ENCODE data around the gene KLHL3.

The KLHL3 gene

GRCh38 chr5:137660349-137660817 is 75.5 kb downstream of the KLHL3 start:
- Histone ChIP-seq H3K9me3 (ENCODE audit: low read depth, low read length) (no peaks in the 10 kb centered on the region), H3K4me3 (no peak overlapping the region), H3K27ac (no peak overlapping the region), H3K9ac (ENCODE audit: insufficient read length) (no peak overlapping the region), H3K36me3 (ENCODE audit: insufficient read depth, low read length) (no peaks in the 10 kb centered on the region)
- TF ChIP-seq FOXP2 (optimal IDR thresholded peaks at IDR 0.05; ENCODE audit: control extremely low read depth, extremely low read length, insufficient read depth) (no peak), POLR2AphosphoS5 (IDR thresholded peaks at IDR 0.05; ENCODE audit: borderline replicate concordance, low read depth, low read length) (no peak)
- DNase-seq (ENCODE audit: low read depth, low spot score): no peak

DNA sequence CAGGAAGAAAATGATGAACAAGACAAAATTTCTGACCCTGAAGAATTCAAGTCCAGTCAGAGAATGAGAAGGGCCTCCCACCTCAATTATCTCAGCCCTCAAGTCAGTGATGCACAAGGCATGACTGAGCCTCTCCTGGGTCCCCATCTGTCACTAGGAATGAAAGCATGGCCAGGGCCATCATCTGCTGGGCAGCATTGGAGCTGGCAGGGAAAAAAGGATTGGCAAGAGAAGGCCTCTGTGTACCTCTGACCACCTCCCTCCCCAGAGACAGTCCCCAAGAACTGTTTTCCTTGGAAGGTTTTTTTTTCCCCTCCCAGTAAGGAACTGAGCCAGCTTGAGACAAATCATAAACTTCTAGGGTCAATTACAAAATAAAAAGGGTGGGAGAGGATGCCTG is 76.7 kb downstream of the KLHL3 start:
- TF ChIP-seq FOXP2 (optimal IDR thresholded peaks at IDR 0.05; ENCODE audit: control extremely low read depth, extremely low read length, insufficient read depth) (no peak), EZH2 (IDR thresholded peaks at IDR 0.05) (no peak), POLR2AphosphoS5 (IDR thresholded peaks at IDR 0.05; ENCODE audit: borderline replicate concordance, low read depth, low read length) (no peak)
- no peak for DNase-seq (ENCODE audit: low read depth, low spot score)
- Histone ChIP-seq H3K36me3 (ENCODE audit: insufficient read depth, low read length) (no peaks in the 10 kb centered on the region), H3K9ac (ENCODE audit: insufficient read length) (no peak overlapping the region), H3K27ac (no peak overlapping the region), H3K9me3 (ENCODE audit: low read depth, low read length) (no peaks in the 10 kb centered on the region), H3K4me3 (no peak overlapping the region)

DNA sequence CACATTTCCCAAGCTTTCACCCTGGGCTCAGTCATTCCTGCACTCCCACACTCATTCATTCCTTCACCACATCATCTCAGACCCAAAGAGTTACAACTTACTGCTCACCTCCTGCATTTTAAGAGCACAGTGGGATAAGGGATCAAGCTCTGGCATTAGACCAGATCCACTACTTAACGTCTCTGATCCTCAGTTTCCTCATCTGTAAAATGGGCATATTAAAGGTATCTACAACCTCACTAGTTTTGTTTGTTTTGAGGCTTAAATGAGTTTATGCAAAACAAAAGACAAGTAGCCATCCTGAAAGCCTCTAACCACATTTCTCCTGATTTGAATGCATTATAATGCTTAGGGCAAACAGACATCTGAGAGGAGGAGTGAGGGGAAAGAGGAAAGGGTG is 77.6 kb downstream of the KLHL3 start:
- Histone ChIP-seq H3K4me3 (no peak overlapping the region), H3K27ac (no peak overlapping the region), H3K9me3 (ENCODE audit: low read depth, low read length) (no peaks in the 10 kb centered on the region), H3K9ac (ENCODE audit: insufficient read length) (no peak overlapping the region), H3K36me3 (ENCODE audit: insufficient read depth, low read length) (no peaks in the 10 kb centered on the region)
- no peak for TF ChIP-seq FOXP2 (optimal IDR thresholded peaks at IDR 0.05; ENCODE audit: control extremely low read depth, extremely low read length, insufficient read depth)
- no peak for TF ChIP-seq POLR2AphosphoS5 (IDR thresholded peaks at IDR 0.05; ENCODE audit: borderline replicate concordance, low read depth, low read length)
- DNase-seq (ENCODE audit: low read depth, low spot score): no peak

- Histone ChIP-seq H3K4me3 (no peak overlapping the region), H3K36me3 (ENCODE audit: insufficient read depth, low read length) (no peaks in the 10 kb centered on the region), H3K9me3 (ENCODE audit: low read depth, low read length) (no peaks in the 10 kb centered on the region), H3K9ac (ENCODE audit: insufficient read length) (no peak overlapping the region), H3K27ac (no peak overlapping the region)
- TF ChIP-seq EZH2 (IDR thresholded peaks at IDR 0.05): no peak
- TF ChIP-seq FOXP2 (optimal IDR thresholded peaks at IDR 0.05; ENCODE audit: control extremely low read depth, extremely low read length, insufficient read depth): no peak
- TF ChIP-seq POLR2AphosphoS5 (IDR thresholded peaks at IDR 0.05; ENCODE audit: borderline replicate concordance, low read depth, low read length): no peak
- DNase-seq (ENCODE audit: low read depth, low spot score): no peak
These were observed 78.8 kb downstream of the KLHL3 start for GRCh38 chr5:137657073-137657472.

GRCh38 chr5:137656558-137656957 is 79.3 kb downstream of the KLHL3 start:
- Histone ChIP-seq H3K4me3 (no peak overlapping the region), H3K9me3 (ENCODE audit: low read depth, low read length) (no peaks in the 10 kb centered on the region), H3K27ac (no peak overlapping the region), H3K9ac (ENCODE audit: insufficient read length) (no peak overlapping the region), H3K36me3 (ENCODE audit: insufficient read depth, low read length) (no peaks in the 10 kb centered on the region)
- TF ChIP-seq POLR2AphosphoS5 (IDR thresholded peaks at IDR 0.05; ENCODE audit: borderline replicate concordance, low read depth, low read length) (no peak), EZH2 (IDR thresholded peaks at IDR 0.05) (no peak), FOXP2 (optimal IDR thresholded peaks at IDR 0.05; ENCODE audit: control extremely low read depth, extremely low read length, insufficient read depth) (no peak)
- no peak for DNase-seq (ENCODE audit: low read depth, low spot score)

DNA sequence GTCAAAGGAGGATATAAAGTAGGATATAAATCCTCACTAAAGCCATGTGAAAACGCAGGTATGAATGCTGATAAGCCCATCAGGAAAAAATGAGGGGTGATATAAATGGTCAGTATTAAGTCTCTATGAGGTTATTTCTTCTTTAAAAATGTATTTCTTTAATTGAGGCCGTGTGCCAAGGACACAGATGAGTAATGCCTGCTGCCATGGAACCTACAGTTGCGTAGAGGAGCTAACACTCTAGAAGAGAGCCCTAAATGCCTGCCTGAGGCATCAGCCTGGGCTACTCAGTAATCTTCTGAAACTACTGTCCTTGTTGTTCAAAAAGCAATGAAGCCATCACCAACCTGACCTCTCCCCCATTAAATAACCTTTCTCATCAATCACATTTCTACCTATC is 84.9 kb downstream of the KLHL3 start:
- no peak for DNase-seq (ENCODE audit: low read depth, low spot score)
- Histone ChIP-seq H3K36me3 (ENCODE audit: insufficient read depth, low read length) (no peaks in the 10 kb centered on the region), H3K4me3 (no peak overlapping the region), H3K9ac (ENCODE audit: insufficient read length) (no peak overlapping the region), H3K27ac (no peak overlapping the region), H3K9me3 (ENCODE audit: low read depth, low read length) (no peaks in the 10 kb centered on the region)
- no peak for TF ChIP-seq FOXP2 (optimal IDR thresholded peaks at IDR 0.05; ENCODE audit: control extremely low read depth, extremely low read length, insufficient read depth)
- TF ChIP-seq POLR2AphosphoS5 (IDR thresholded peaks at IDR 0.05; ENCODE audit: borderline replicate concordance, low read depth, low read length): no peak
- TF ChIP-seq EZH2 (IDR thresholded peaks at IDR 0.05): no peak

DNA sequence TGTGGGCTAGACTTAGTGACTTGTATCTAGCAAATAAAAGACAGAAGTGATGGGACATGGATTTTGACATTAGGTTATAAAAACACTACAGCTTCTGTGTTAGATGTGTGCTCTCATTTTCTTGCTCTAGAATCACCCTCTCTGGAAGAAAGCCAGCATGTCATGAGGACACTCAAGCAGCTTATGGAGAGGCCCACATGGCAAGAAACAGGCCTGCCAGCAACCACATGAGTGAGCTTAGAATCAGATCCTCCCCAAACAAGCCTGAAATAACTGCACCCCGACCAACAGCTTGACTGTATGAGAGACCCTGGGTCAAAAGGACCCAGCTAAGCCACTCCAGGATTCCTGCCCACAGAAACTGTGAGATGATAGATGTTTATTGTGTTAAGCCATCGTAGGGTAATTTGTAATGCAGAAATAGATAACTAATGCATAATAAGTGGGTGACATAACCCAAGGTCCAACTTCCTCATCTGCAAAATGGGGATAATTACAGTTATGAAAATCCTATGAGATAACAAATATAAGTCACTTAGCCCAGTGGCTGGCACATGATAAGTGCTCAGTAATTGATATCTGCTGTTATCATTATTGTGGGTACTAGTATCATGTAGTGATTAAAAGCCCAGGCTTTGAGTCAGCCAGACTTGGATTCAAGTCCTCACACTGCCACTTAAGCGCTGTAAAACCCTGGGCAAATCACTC is 86.5 kb downstream of the KLHL3 start:
- H3K9me3 ChIP-seq (ENCODE audit: low read depth, low read length): no peaks in the 10 kb centered on the region
- DNase-seq (ENCODE audit: low read depth, low spot score): no peak
- no peak for TF ChIP-seq FOXP2 (optimal IDR thresholded peaks at IDR 0.05; ENCODE audit: control extremely low read depth, extremely low read length, insufficient read depth)
- no peak for TF ChIP-seq POLR2AphosphoS5 (IDR thresholded peaks at IDR 0.05; ENCODE audit: borderline replicate concordance, low read depth, low read length)
- no peak for TF ChIP-seq EZH2 (IDR thresholded peaks at IDR 0.05)

GRCh38 chr5:137648361-137648760 is 87.5 kb downstream of the KLHL3 start:
- Histone ChIP-seq H3K9me3 (ENCODE audit: low read depth, low read length) (no peaks in the 10 kb centered on the region), H3K36me3 (ENCODE audit: insufficient read depth, low read length) (no peaks in the 10 kb centered on the region), H3K27ac (no peak overlapping the region), H3K9ac (ENCODE audit: insufficient read length) (no peak overlapping the region), H3K4me3 (no peak overlapping the region)
- no peak for DNase-seq (ENCODE audit: low read depth, low spot score)
- TF ChIP-seq FOXP2 (optimal IDR thresholded peaks at IDR 0.05; ENCODE audit: control extremely low read depth, extremely low read length, insufficient read depth) (no peak), EZH2 (IDR thresholded peaks at IDR 0.05) (no peak), POLR2AphosphoS5 (IDR thresholded peaks at IDR 0.05; ENCODE audit: borderline replicate concordance, low read depth, low read length) (no peak)

More for the DNA sequence above, 86.5 kb downstream of the KLHL3 start:
- Histone ChIP-seq H3K9ac (ENCODE audit: insufficient read length) (no peak overlapping the region), H3K27ac (no peak overlapping the region), H3K4me3 (no peak overlapping the region), H3K36me3 (ENCODE audit: insufficient read depth, low read length) (no peaks in the 10 kb centered on the region)

- TF ChIP-seq FOXP2 (optimal IDR thresholded peaks at IDR 0.05; ENCODE audit: control extremely low read depth, extremely low read length, insufficient read depth) (no peak), POLR2AphosphoS5 (IDR thresholded peaks at IDR 0.05; ENCODE audit: borderline replicate concordance, low read depth, low read length) (no peak), EZH2 (IDR thresholded peaks at IDR 0.05) (no peak)
- no peak overlapping the region for H3K9ac ChIP-seq (ENCODE audit: insufficient read length)
- H3K27ac ChIP-seq: no peak overlapping the region
- no peaks in the 10 kb centered on the region for H3K36me3 ChIP-seq (ENCODE audit: insufficient read depth, low read length)
- DNase-seq (ENCODE audit: low read depth, low spot score): no peak
- no peak overlapping the region for H3K4me3 ChIP-seq
- H3K9me3 ChIP-seq (ENCODE audit: low read depth, low read length): no peaks in the 10 kb centered on the region
These were observed 88.5 kb downstream of the KLHL3 start for GRCh38 chr5:137647401-137647800.
